ENCODE data around the gene RIPOR3. TPM values are rescaled to one million over a fixed set of nuclear protein-coding genes. Genes with fewer than 3 reads are reported as not detected.

Gene RIPOR3
- total RNA-seq, 1 experiment from 2014 or later, result 0.46 TPM

GRCh38 chr20:50568549-50568942, 122.8 kb downstream of the RIPOR3 start:
- no peak overlapping the region for H2BK15ac ChIP-seq (ENCODE audit: low read depth, low read length)
- no peak overlapping the region for H4K91ac ChIP-seq (ENCODE audit: insufficient read length, low read depth, low read length)
- H3K9ac ChIP-seq (ENCODE audit: extremely low read depth, insufficient read length, low read length), result no peak overlapping the region
- no peak overlapping the region for H2BK20ac ChIP-seq (ENCODE audit: low read depth, low read length, poor library complexity, severe bottlenecking)
- no peak overlapping the region for H2BK120ac ChIP-seq (ENCODE audit: low read depth, low read length, poor library complexity, severe bottlenecking)
- peaks cover 0 to 2% of the 10 kb centered on the region in 2 experiments; a peak in 2 of 4 replicates for H3K4me1 Mint-ChIP-seq
- no peaks in the 10 kb centered on the region for H3K9me3 Mint-ChIP-seq
- H2AK5ac ChIP-seq (ENCODE audit: insufficient read length, low read length), result no peak overlapping the region
- no peak overlapping the region for H3T11ph ChIP-seq (ENCODE audit: low read length)
- H3K4me3 Mint-ChIP-seq, result no peak overlapping the region
- H3K79me1 ChIP-seq (ENCODE audit: insufficient read depth, low read depth, low read length, poor library complexity, severe bottlenecking), result no peaks in the 10 kb centered on the region
- H2BK5ac ChIP-seq (ENCODE audit: insufficient read length, low read length), result no peak overlapping the region
- H3K27me3 ChIP-seq (ENCODE audit: insufficient read depth, low read length), result no peaks in the 10 kb centered on the region
- H3K9me3 ChIP-seq (ENCODE audit: control insufficient read depth, low read depth, low read length), result no peaks in the 10 kb centered on the region
- H3K27ac ChIP-seq (ENCODE audit: insufficient read length, low read depth, low read length), result no peak overlapping the region
- H3K4ac ChIP-seq (ENCODE audit: low read depth, low read length), result no peak overlapping the region
- no CpG with 5 or more reads among the region's 11 CpGs for WGBS (ENCODE audit: extremely low coverage, insufficient read length, low lambda C conversion rate)
- no peaks in the 10 kb centered on the region for H3K4me1 ChIP-seq (ENCODE audit: insufficient read depth, low read length)
- H3K23me2 ChIP-seq (ENCODE audit: insufficient read length, low read depth, low read length, poor library complexity, severe bottlenecking), result no peaks in the 10 kb centered on the region
- DNase-seq, result peak; percentile 15
- H3K18ac ChIP-seq (ENCODE audit: insufficient read length, low read depth, low read length), result no peak overlapping the region
- H2BK12ac ChIP-seq (ENCODE audit: insufficient read length, low read depth, low read length), result no peak overlapping the region
- TF ChIP-seq CTCF (conservative IDR thresholded peaks at IDR 0.05), result no peak
- H4K8ac ChIP-seq (replicated peaks; ENCODE audit: insufficient read length, low read depth, low read length), result no peak overlapping the region
- H3K23ac ChIP-seq (ENCODE audit: insufficient read length, low read depth, low read length), result no peak overlapping the region
- H3K56ac ChIP-seq (ENCODE audit: insufficient read length, low read depth, low read length), result no peak overlapping the region
- no peak overlapping the region for H2AFZ ChIP-seq (ENCODE audit: low read length)
- H4K5ac ChIP-seq (ENCODE audit: insufficient read length, low read depth, low read length), result no peak overlapping the region
- H3K27me3 Mint-ChIP-seq (ENCODE audit: low read depth), result no peaks in the 10 kb centered on the region
- H3K14ac ChIP-seq (ENCODE audit: insufficient read depth, low read length), result no peak overlapping the region
- no peak overlapping the region for H3K4me2 ChIP-seq (ENCODE audit: insufficient read depth, insufficient read length, low read length)
- peaks cover 0 to 34% (median 16%) of the 10 kb centered on the region in 3 experiments; a peak in 6 of 7 replicates for H3K36me3 Mint-ChIP-seq (ENCODE audit: insufficient read depth in 1 of 3, low read depth in 3 of 3)
- no peaks in the 10 kb centered on the region for H4K20me1 ChIP-seq (ENCODE audit: control insufficient read depth, insufficient read depth, insufficient read length)
- peak overlapping the region in 1 of 3 experiments; percentile 36; a peak in 1 of 7 replicates for H3K27ac Mint-ChIP-seq
- no peaks in the 10 kb centered on the region for H3K79me2 ChIP-seq (ENCODE audit: insufficient read depth, low read length)
